GM23338 (cell line): ENCODE measurements around the gene ZNRF1. TPM values are rescaled to one million over a fixed set of nuclear protein-coding genes. Genes with fewer than 3 reads are reported as not detected.

Source experiments
- ATAC-seq: fragments of 200-7000 bp; cut with Tn5 transposase; 3 replicates; pipeline ENCODE4 v1.9.1; 2020
- DNase-seq: peaks from one replicate; pipeline ENCODE4 v3.0.0-alpha.2; 2015; ENCODE audit warnings: low spot score
- H2AFZ ChIP-seq: fragments of 200-600 bp; sonication (generic); 2 replicates; pipeline ENCODE4 v1.8.0; 2016; ENCODE audit warnings: antibody characterized with exemption, mild to moderate bottlenecking, moderate library complexity
- H3F3A ChIP-seq: fragments of 200-600 bp; sonication (generic); replicated peaks from 2 replicates; pipeline ENCODE4 v1.8.0; 2017; ENCODE audit warnings: antibody characterized with exemption, mixed run types, low read depth
- H3K27ac ChIP-seq: fragments of 200-600 bp; sonication (generic); 2 replicates; pipeline ENCODE4 v1.6.1; 2016; ENCODE audit warnings: low read depth
- H3K27me3 ChIP-seq: fragments of 200-600 bp; sonication (generic); 2 replicates; pipeline ENCODE4 v1.8.0; 2016; ENCODE audit warnings: mild to moderate bottlenecking, mixed run types, moderate library complexity; ENCODE audit not compliant: insufficient read depth
- H3K36me3 ChIP-seq: fragments of 200-600 bp; sonication (generic); 2 replicates; pipeline ENCODE4 v1.8.0; 2016; ENCODE audit warnings: mild to moderate bottlenecking; ENCODE audit not compliant: insufficient read depth
- H3K4me1 ChIP-seq: fragments of 200-600 bp; sonication (generic); 2 replicates; pipeline ENCODE4 v1.8.0; 2016; ENCODE audit warnings: mild to moderate bottlenecking, moderate library complexity; ENCODE audit not compliant: insufficient read depth
- H3K4me2 ChIP-seq: fragments of 200-600 bp; sonication (generic); 2 replicates; pipeline ENCODE4 v1.7.1; 2017; ENCODE audit warnings: mixed run types
- H3K4me3 ChIP-seq: fragments of 200-600 bp; sonication (generic); 2 replicates; pipeline ENCODE4 v1.6.1; 2016; ENCODE audit warnings: mixed run types
- H3K79me2 ChIP-seq: fragments of 200-600 bp; sonication (generic); replicated peaks from 2 replicates; pipeline ENCODE4 v1.8.0; 2017; ENCODE audit warnings: mild to moderate bottlenecking; ENCODE audit not compliant: insufficient read depth
- H3K9me2 ChIP-seq: fragments of 200-600 bp; sonication (generic); 2 replicates; pipeline ENCODE4 v1.8.0; 2017; ENCODE audit not compliant: insufficient read depth
- H4K20me1 ChIP-seq: fragments of 200-600 bp; sonication (generic); replicated peaks from 2 replicates; pipeline ENCODE4 v1.8.0; 2017; ENCODE audit warnings: mild to moderate bottlenecking; ENCODE audit not compliant: insufficient read depth
- H3K27ac Mint-ChIP-seq: 2 replicates; pipeline ENCODE4 v1.8.0; 2020; ENCODE audit warnings: inconsistent platforms, mild to moderate bottlenecking, moderate library complexity, mixed read lengths
- H3K27me3 Mint-ChIP-seq: 3 replicates; pipeline ENCODE4 v1.8.0; 2022; ENCODE audit warnings: low read depth, mild to moderate bottlenecking, moderate library complexity, mixed read lengths, inconsistent platforms; ENCODE audit not compliant: insufficient read depth, poor library complexity
- H3K36me3 Mint-ChIP-seq: 3 replicates; pipeline ENCODE4 v1.8.0; 2021; ENCODE audit warnings: low read depth, mild to moderate bottlenecking, inconsistent platforms, moderate library complexity, mixed read lengths
- H3K4me1 Mint-ChIP-seq: 3 replicates; pipeline ENCODE4 v1.8.0; 2020; ENCODE audit warnings: mild to moderate bottlenecking, inconsistent platforms, mixed read lengths
- H3K4me3 Mint-ChIP-seq: 3 replicates; pipeline ENCODE4 v1.8.0; 2021; ENCODE audit warnings: moderate library complexity, mild to moderate bottlenecking, inconsistent platforms, mixed read lengths
- H3K9me3 Mint-ChIP-seq: 3 replicates; pipeline ENCODE4 v1.8.0; 2020; ENCODE audit warnings: moderate library complexity, mild to moderate bottlenecking, inconsistent platforms, mixed read lengths
- CREB1 ChIP-seq: fragments of 250-450 bp; sonication (Bioruptor Pico); IDR thresholded peaks from 2 replicates; pipeline ENCODE4 v1.5.0; 2020; ENCODE audit warnings: low read depth, mild to moderate bottlenecking, moderate library complexity
- CTCF ChIP-seq, 2 experiments: fragments of 200-600 bp in 1 of 2; sonication (generic) in 1 of 2; conservative IDR thresholded peaks; 2 replicates each; pipeline versions ENCODE4 v1.5.1 to v1.6.1; 2016 to 2017; ENCODE audit warnings: antibody characterized with exemption in 2 of 2, low read depth in 2 of 2, mild to moderate bottlenecking in 2 of 2, moderate library complexity in 1 of 2
- ETS1 ChIP-seq: IDR thresholded peaks from 2 replicates; pipeline ENCODE4 v1.6.1; 2016; ENCODE audit warnings: antibody characterized with exemption
- EZH2 ChIP-seq: fragments of 200-600 bp; sonication (generic); IDR thresholded peaks from one replicate; pipeline ENCODE4 v1.8.0; 2017; ENCODE audit warnings: antibody characterized with exemption, mild to moderate bottlenecking, low read depth; ENCODE audit not compliant: unreplicated experiment
- EZH2phosphoT487 ChIP-seq: fragments of 200-600 bp; sonication (generic); IDR thresholded peaks from one replicate; pipeline ENCODE4 v1.8.1; 2018; ENCODE audit warnings: antibody characterized with exemption; ENCODE audit not compliant: unreplicated experiment
- JUNB ChIP-seq: IDR thresholded peaks from one replicate; pipeline ENCODE4 v1.6.1; 2016; ENCODE audit warnings: antibody characterized with exemption; ENCODE audit not compliant: unreplicated experiment
- NANOG ChIP-seq: IDR thresholded peaks from 2 replicates; pipeline ENCODE4 v1.6.1; 2016; ENCODE audit warnings: antibody characterized with exemption, borderline replicate concordance
- REST ChIP-seq: IDR thresholded peaks from one replicate; pipeline ENCODE4 v1.6.1; 2018; ENCODE audit warnings: antibody characterized with exemption; ENCODE audit not compliant: unreplicated experiment
- STAT1 ChIP-seq: IDR thresholded peaks from one replicate; pipeline ENCODE4 v1.6.1; 2016; ENCODE audit warnings: antibody characterized with exemption; ENCODE audit not compliant: unreplicated experiment
- ZNF114 ChIP-seq: fragments of 250-450 bp; sonication (Bioruptor Pico); IDR thresholded peaks from 2 replicates; pipeline ENCODE4 v1.5.0; 2020; ENCODE audit warnings: mild to moderate bottlenecking, moderate library complexity
- polyA plus RNA-seq: library from polyadenylated mRNA; unstranded; fragments of >200 nt; fragmentation: Nextera tagmentation; extraction: Ambion mirVana; gene quantifications from 2 replicates; pipeline ENCODE4 v1.2.1, GENCODE V29; 2016
- total RNA-seq: library from RNA; depleted of rRNA; stranded (reverse); fragments of >200 nt; shearing (Covaris generic); gene quantifications from 2 replicates; pipeline ENCODE4 v1.2.3, GENCODE V29; 2014

The ZNRF1 gene
- total and polyA plus RNA-seq, 2 experiments from 2014 or later, result 22.4 to 42.1 TPM

- TF ChIP-seq CTCF (conservative IDR thresholded peaks at IDR 0.05; ENCODE audit: low read depth in 2 of 2) (no peak), CREB1 (CRISPR knock-in tag) (no peak)
Observed at GRCh38 chr16:75097941-75098901, 99.4 kb downstream of the ZNRF1 start (continued).

DNA sequence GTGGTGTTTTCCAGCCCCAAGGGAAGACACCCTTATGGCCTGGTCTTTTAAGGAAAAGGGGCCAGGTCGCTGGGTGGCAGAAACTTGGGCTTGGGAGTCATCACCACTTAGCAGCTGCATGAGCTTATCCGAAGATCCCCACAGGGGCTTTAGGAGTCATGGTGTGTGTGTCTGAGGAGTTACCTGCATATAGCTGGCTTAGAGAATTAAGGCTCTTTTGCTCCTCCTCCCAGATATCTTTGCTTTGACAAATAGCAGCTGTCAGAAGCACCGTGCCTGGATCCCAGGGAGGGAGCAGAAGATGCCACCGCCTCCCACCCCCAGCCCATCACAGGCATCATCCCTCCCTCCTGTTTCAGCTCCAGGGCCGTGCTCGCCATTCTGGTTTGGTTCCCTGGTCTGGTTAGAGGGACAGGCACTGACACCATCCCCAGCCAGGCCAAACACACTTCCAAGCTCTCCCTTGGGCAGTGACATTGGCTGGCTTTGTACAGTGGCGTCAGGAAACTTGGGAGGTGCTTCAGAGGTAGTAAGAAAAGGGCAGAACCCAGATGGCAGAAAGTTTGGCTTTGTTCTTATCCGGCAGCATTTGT lies 100.3 kb downstream of the ZNRF1 start:
- Histone ChIP-seq H4K20me1 (peaks cover 6% of the 10 kb centered on the region; the same call in 1 of the 2 replicates), H3K36me3 (no peaks in the 10 kb centered on the region), H3K27ac (peak overlapping the region; percentile 80; the same call in 1 of the 2 replicates), H3K79me2 (peaks cover 15% of the 10 kb centered on the region), H3K4me2 (peak overlapping the region; percentile 38; the same call in 1 of the 2 replicates), H3F3A (peaks cover 2% of the 10 kb centered on the region; the same call in 1 of the 2 replicates), H3K9me2 (no peaks in the 10 kb centered on the region), H3K4me3 (no peak overlapping the region), H3K4me1 (peaks cover 37% of the 10 kb centered on the region), H3K27me3 (no peaks in the 10 kb centered on the region), H2AFZ (no peak overlapping the region)
- ATAC-seq, result no peak
- peaks cover 18% of the 10 kb centered on the region for H3K27me3 Mint-ChIP-seq
- no peak for DNase-seq
- H3K36me3 Mint-ChIP-seq, result peaks cover 12% of the 10 kb centered on the region; the same call in 2 of the 3 replicates
- H3K27ac Mint-ChIP-seq, result peak overlapping the region; percentile 63; the same call in 1 of the 2 replicates
- peaks cover 57% of the 10 kb centered on the region for H3K4me1 Mint-ChIP-seq
- H3K4me3 Mint-ChIP-seq, result no peak overlapping the region; the same call in 2 of the 3 replicates
- no peaks in the 10 kb centered on the region for H3K9me3 Mint-ChIP-seq
- no peak for TF ChIP-seq CREB1 (CRISPR knock-in tag)
- TF ChIP-seq REST, result no peak
- TF ChIP-seq EZH2, result no peak
- no peak for TF ChIP-seq ZNF114 (CRISPR knock-in tag)
- TF ChIP-seq JUNB, result no peak
- TF ChIP-seq EZH2phosphoT487, result no peak
- TF ChIP-seq ETS1, result no peak
- TF ChIP-seq CTCF (conservative IDR thresholded peaks at IDR 0.05; ENCODE audit: low read depth in 2 of 2), result no peak
- no peak for TF ChIP-seq STAT1
- TF ChIP-seq NANOG, result no peak
